IPS DF 4.7 (cell line): ENCODE results near the gene ELFN1.
"Not testable (repeated sequence)": the region's sequence is repeated elsewhere in the genome, so short reads cannot be mapped to it uniquely, and the experiment has no call there.

ENCODE experiments used
- DNase-seq: peaks from one replicate; pipeline ENCODE4 v3.0.0-alpha.2; 2013; ENCODE audit warnings: low spot score; ENCODE audit errors: extremely low read depth

The ELFN1 gene

GRCh38 chr7:1755783-1756625, 85.9 kb downstream of the ELFN1 start:
- DNase-seq, result no peak

GRCh38 chr7:1757601-1758000, 87.5 kb downstream of the ELFN1 start:
- no peak for DNase-seq

DNA sequence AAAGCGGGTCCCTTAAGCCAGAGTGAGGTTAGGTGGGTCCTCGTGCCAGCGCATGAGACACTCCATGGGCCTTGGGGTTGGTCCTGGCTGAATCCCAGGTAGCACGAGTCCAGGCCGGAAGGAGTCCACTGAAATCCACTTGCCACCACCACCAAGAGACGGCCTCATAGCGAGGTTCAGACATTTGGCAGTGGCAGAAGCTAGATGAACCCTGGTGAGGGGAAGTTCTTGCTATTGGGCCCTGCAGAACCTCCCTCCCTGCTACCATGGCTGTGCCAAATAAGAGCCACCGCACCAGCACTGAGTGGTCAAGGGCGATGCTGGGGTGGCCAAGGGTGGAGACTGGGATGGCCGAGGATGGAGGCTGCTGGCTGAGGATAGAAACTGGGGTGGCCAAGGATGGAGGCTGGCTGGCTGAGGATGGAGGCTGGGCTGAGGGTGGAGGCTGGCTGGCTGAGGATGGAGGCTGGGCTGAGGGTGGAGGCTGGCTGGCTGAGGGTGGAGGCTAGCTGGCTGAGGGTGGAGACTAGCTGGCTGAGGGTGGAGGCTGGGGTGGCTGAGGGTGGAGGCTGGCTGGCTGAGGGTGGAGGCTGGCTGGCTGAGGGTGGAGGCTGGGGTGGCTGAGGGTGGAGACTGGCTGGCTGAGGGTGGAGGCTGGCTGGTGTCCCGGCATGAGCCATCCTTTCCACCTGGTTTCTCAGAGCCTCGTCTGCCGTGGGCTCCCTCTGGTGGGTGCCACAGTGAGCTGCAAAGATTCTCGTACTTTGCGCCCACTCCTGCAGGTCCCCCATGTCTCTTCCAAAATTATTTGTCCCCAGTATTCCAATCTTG, 88.2 kb downstream of the ELFN1 start:
- DNase-seq, result no peak

DNA sequence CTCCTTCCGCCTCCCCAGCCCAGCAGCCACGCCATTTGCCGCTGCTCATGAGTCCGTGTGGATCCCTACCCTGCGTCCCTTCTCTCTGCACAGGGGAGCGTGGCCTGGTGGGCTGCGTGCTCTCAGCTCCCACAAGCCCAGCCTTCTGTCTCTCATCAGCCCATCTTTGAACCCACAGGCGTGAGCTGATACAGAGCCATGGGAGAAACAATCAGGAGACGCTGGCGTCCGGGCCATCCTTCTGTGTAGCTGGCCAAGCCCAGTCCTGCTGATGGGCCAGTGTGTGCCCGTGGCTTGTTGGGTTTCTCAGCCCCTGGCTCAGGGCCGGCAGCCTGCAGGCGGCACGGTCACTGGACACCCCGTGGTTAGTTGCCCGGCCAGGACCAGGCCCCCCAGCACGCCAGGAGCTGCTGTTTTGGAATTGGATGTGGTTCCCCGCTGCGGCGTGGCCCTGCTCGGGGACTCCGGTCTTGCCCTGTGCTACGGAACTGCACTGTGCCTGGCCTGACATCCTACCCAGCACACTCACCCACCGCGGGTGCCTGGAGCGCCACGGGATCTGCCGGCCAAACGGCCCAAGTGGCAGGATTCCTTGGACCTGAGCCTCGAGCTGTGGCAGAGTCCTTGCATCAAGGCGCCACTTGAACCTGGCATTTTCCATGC, 88.9 kb downstream of the ELFN1 start:
- DNase-seq, result no peak

- DNase-seq, result no peak
Observed at GRCh38 chr7:1761097-1761496, 91.0 kb downstream of the ELFN1 start.

GRCh38 chr7:1761774-1762173, 91.7 kb downstream of the ELFN1 start:
- DNase-seq, result no peak

- no peak for DNase-seq
Observed at GRCh38 chr7:1762238-1762945, 92.3 kb downstream of the ELFN1 start.

GRCh38 chr7:1763033-1763432, 93.0 kb downstream of the ELFN1 start:
- no peak for DNase-seq

DNA sequence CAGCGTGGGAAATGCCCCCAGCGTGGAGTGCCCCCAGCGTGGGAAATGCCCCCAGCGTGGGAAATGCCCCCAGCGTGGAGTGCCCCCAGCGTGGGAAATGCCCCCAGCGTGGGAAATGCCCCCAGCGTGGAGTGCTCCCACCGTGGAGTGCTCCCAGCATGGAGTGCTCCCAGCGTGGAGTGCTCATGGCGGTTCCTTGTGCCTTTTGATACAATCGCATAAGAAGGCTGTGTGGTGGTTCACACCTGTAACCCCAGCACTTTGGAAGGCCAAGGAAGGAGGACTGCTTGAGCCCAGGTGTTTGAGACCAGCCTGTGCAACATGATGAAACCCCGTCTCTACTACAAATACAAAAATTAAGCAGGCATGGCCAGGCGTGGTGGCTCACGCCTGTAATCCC, 93.8 kb downstream of the ELFN1 start:
- not testable (repeated sequence) for DNase-seq

DNA sequence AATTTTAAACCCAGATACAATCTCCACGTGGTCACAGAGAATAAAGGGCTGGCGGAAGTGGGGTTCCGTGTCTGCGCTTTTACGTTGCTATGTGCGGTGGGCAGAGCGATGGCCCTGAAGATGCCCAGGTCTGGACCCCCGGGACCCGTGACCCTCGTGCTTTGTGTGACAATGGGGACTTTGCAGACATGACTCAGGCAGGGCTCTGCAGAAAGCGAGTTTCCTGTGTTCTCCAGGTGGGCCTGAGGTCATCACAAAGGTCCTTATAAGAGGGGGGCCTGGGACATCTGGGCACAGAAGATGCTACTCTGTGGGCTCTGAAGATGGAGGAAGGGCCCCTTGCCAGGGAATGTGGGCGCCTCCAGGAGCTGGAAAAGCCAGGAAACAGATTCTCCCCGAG, 95.3 kb downstream of the ELFN1 start:
- DNase-seq, result no peak

DNA sequence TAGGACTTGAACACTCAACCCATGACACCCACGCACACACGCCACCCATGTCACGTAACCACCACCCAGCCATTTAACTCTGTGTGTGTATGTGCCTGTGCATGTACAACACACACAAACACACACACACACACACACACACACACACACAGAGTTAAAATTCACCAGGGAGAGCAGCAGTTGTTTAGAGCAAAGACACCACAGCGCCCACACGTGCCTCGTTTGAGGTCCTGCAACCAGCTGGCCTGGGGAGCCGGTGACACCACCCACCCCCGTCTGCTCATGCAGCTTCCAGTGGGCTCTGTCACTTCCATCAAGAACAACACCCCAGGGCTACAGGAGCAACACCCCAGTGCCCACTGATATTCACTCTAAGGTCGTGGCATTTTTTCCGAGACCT, 97.4 kb downstream of the ELFN1 start:
- no peak for DNase-seq

GRCh38 chr7:1768832-1769231, 98.8 kb downstream of the ELFN1 start:
- DNase-seq, result no peak

- DNase-seq, result no peak
Observed at GRCh38 chr7:1769286-1770200, 99.5 kb downstream of the ELFN1 start.

DNA sequence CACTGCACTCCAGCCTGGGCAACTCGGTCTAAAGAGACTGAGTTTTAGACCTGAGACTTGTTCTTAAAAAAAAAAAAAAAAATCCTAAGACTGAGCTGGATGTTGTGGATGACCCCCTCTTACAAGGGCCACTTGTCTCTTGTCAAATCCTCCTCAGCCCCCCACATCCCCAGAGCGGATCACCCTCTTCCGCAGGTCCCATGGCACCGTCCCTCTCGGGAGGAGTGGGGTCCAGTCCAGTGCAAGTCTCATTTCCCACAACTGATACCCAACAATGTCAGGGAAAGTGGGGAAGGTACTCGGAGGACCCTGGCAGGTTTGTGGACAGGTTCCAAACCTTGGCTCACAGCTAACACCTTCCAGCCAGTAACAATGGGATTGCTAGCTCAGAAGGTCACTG, 100.3 kb downstream of the ELFN1 start:
- no peak for DNase-seq

- DNase-seq, result no peak
Observed at GRCh38 chr7:1775389-1775788, 105.3 kb downstream of the ELFN1 start.

DNA sequence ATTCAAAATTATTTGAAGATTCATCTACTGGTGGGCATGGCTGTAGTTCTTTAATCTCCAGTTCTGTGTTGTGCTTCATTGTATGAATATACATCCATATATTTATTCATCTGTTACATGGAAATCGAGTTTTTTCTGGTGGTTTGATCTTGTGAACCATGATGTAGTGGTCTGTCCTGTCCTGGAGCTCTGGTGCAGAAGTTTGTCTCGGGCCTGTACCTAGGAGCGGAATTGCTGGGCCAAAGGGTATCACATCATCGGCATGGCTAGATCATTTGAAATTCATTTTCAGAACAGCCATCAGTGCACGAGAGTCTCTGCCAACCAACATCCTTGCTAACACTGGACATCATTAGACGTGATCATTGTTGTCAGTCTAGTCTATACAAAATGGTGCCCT, 107.0 kb downstream of the ELFN1 start:
- DNase-seq, result no peak

DNA sequence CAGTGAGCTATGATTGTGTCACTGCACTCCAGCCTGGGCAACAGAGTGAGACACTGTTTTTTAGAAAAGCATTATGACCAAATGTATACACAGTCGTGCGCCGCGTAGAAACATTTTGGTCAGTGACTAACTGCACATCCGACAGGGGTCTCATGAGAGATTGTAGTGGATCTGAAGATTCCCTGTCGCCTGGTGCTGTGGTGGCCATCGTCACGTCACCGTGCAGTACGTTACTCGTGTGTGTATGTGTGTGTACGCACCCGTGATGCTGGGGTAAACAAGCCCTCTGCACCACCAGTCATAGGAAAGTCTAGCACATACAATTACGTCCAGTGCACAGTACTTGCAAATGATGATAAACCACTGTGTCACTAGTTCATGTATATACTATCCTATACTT, 109.4 kb downstream of the ELFN1 start:
- DNase-seq, result no peak

- DNase-seq, result no peak
Observed at GRCh38 chr7:1781369-1781768, 111.3 kb downstream of the ELFN1 start.

DNA sequence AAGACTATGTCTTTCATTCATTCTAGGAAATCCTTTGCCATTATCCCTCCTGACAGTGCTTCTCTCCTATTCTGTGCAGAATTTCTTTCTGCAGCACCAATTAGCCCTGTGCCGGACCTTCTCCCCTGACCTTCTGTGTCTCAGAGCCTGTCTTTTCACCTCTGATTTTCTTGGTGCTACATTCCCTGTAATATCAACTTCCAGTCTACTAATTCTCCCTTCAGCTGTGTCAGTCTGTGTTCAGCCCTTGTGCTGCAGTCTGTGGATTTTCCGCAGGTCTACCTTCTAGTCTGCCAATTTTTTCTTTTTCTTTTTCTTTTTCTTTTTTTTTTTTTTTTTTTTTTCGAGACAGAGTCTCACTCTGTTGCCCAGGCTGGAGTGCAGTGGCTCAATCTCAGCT, 115.8 kb downstream of the ELFN1 start:
- DNase-seq, result no peak

- DNase-seq, result no peak
Observed at GRCh38 chr7:1787241-1787640, 117.2 kb downstream of the ELFN1 start.
